ENCODE results near the gene MIOS.
"Not testable (repeated sequence)": the region's sequence is repeated elsewhere in the genome, so short reads cannot be mapped to it uniquely, and the experiment has no call there.

Gene MIOS

DNA sequence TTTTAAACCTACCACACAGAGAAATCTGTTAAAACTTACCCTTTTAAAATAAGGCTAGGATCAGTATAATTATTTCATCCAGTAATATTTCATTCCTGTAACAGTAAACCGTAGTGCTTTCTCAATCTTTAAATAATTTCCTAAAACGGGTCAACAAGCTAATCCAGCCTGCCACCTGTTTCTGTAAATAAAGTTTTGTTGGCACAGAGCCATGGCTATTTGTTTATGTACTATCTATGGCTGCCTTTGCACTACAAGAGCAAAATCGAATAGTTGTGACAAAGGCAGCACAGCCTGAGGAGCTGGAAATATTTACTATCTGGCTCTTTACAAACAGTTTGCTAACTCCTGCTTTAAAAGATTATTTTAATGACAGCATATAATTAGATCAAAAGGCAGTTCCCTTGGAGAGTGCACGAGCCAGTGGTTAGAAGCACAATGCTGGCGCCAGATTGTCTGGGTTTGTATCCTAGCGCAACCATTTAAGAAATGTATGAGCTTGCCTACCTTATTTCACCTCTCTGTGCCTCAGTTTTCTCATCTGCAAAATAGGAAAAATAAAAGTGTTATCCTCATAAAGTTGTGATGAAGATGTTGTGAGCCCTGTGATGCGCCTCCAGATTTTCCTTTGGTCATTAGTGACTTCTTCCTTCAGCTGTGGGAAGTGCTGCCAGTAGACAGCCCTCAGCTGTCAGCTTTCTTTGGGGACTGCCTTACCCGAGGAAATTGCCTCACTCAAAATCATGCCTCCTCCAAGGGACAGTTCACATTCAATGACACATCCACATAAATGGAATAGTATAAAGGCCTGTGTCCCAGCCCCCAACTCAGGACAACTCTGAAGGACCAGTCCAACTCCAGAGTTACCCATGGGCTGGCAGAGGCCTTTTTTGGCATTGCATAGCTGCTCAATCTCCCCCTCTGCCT is 11.8 kb upstream of the MIOS start:
- no peak for DNase-seq (ENCODE audit: low read depth)

DNA sequence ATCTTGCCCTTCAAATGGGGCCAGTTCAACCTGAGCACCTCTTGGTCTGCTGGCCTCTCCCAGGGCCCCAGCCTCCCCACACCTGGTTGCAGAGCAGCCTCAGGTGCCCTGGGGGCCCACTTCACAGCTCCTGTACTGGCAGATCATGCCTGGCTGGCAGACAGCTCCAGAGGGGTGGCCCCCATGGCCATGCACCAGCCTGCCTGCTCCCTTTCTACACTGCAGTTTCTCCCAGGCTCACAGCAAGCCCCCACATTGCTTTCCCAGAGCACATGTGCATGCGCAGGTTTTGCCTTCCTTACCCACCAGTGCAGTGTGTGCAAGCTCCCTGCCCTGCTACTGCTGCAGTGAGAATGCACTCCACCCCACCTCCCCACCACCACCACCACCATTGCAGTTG is 9.8 kb upstream of the MIOS start:
- DNase-seq (ENCODE audit: low read depth) = no peak

DNA sequence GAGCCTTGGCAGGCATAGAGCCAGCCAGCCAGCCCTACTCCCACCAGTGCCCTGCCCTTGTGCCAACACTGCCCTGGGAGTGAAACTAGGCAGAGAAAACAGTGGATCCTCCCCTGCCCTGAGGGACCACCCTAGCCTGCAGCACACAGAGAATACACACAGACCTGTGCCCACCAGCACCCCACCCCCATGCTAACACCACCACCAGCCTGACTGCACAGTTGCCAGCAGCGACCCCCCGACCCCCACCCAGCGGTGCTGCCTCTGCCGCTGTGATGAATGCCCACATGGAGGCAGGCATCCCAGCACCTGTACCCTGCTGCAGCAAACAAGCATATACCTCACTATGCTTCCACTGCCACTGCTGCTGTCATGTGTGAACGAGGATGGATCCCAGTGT is 9.4 kb upstream of the MIOS start:
- no peak for DNase-seq (ENCODE audit: low read depth)

DNA sequence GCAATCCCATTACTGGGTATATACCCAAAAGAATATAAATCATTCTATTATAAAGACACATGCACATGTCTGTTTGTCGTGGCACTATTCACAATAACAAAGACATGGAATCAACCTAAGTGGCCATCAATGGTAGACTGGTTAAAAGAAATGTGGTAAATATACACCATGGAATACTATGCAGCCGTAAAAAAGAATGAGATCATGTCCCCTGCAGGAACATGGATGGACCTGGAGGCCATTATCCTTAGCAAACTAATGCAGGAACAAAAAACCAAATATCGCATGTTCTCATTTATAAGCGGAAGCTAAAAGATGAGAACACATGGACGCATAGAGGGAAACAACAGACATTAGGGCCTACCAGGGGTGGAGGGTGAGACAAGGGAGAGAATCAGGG is 5.1 kb upstream of the MIOS start:
- DNase-seq (ENCODE audit: low read depth) = not testable (repeated sequence)

DNA sequence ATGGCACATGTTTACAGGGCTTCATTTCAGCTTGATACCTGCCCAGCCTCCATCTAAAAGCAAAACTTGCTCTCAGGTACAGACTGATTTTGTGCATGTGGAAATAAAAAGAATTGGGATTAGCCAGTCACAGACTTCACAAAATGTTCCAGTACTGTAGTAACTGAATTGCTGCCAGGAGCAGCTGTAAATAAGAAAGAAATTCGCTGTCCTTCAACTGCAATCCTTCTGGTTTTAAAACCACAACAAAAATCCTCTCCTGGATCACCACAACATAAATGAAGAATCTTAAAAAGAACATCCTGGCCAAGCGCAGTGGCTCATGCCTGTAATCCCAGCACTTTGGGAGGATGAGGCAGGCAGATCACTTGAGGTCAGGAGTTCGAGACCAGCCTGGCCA is 3.9 kb upstream of the MIOS start:
- no peak for DNase-seq (ENCODE audit: low read depth)

DNA sequence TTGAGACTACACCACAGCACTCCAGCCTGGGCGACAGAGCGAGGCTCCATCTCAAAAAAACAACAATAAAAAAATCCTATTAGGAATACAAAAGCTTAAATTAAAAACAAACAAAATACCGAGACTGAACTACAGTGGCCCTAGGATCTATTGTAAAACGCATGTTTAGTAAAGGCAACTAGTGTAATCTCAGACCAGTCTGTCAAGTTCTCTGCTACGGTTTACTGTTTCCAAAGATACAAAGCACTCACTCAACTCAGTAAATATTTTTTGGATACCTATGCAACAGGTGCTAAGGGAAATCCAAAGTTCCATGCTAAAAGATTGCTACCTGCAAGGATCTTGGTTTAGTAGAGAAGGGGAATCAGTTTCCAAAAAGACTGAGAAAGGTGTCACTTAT is 3.4 kb upstream of the MIOS start:
- no peak for DNase-seq (ENCODE audit: low read depth)

DNA sequence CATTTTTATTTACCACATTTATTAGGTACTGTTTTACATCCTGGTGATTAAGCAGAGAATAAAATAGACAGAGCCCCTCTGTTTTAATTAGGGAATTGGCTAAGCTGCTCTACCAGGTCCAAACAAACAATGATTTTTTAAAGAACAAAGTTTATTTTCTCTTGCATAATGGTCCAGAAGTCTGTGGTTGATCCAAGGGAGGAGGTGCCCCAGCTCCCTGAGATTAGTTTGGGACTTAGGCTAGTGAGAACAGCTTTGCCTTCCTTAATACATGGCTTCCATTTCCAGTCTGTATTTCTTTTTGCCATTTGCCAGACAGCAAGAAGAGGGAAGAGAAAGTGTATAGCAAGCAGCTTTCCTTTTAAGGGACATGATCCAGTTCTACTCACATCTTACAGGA is 2.9 kb upstream of the MIOS start:
- DNase-seq (ENCODE audit: low read depth) = no peak

DNA sequence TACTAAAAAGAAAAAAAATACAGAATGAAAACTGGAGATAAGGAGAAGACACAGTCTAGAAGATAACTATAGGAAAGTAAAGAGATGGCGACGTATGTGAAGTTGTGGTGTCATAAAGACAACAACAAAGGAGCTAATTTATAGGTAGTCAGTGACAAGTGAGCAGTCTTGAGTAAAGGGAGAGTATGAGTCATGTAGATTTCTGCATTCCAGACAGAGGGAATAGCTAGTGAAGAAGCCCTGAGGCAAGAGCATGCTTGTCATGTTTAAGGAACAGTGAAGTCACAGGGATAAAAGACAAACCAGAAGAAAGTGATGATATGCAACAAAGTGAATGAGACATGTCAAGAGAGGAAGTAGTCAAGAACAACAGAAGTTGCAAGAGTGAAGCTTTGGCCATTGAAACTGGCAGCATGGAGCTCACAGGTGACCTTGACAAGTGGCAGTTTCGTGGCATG is 2.3 kb upstream of the MIOS start:
- DNase-seq (ENCODE audit: low read depth) = no peak

DNA sequence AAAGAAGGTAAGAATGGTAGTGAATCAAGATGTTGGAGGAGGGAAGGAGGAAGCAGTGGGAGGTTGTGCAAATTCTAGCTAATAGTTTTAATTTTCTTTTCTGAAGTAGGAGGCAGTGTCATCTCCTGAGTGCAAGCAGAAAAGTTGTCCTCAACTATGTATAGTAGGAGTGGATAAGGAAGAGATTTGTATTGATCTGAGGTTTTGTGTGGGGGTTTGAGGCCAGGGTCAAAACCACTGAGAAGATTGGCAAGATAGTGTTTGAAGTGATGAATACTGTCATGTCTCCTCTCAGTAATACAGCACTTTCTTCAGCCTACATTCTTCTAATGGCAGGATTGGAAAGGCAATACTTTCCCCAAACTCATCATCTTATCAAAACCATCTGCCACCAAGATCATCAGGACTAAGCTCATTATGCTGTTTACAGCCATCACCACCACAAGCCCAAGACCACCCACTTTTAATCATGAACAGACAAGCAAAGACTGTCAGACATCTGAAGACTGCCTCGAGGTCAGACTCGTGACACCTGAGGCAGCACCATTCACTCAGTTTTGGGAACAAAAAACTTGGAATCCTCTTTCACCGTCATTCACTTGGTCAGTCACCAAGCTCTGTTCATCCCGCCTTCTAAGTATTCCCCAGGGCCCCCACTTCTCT is 1.5 kb upstream of the MIOS start:
- DNase-seq (ENCODE audit: low read depth) = no peak

DNA sequence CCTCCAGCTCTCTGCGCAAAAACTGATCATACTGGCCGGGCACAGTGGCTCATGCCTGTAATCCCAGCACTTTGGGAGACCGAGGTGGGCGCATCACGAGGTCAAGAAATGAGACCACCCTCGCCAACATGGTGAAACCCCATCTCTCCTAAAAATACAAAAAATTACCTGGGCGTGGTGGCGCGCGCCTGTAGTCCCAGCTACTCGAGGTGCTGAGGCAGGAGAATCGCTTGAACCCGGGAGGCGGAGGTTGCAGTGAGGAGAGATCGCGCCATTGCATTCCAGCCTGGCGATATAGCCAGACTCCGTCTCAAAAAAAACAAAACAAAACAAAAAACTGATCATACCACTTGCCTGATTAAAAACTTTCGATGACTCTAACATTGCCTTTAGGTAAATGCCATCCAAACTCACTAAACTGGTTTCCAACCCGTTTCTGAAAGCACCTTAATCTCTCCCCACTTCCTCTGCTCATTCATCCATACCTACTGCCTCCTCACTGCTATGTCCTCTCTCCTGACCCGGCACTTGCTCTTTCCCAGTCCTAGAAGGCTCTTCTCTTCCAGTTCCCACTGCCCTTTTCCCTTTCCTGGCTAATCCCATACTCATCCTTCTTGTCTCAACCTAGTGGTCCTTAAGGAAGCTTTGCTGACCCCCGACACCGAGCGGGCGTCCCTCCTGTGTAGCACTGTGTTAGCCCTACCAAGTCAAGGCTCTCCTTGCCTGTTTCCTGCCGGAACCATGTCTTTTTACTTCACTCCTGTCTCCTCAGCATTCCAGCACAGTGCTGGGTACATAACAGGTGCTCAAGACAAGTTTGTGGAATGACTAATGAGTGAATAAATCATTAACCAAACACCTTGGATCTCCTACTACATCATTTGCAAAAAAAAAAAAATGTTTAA is 686 bp upstream of the MIOS start:
- no peak for DNase-seq (ENCODE audit: low read depth)

DNA sequence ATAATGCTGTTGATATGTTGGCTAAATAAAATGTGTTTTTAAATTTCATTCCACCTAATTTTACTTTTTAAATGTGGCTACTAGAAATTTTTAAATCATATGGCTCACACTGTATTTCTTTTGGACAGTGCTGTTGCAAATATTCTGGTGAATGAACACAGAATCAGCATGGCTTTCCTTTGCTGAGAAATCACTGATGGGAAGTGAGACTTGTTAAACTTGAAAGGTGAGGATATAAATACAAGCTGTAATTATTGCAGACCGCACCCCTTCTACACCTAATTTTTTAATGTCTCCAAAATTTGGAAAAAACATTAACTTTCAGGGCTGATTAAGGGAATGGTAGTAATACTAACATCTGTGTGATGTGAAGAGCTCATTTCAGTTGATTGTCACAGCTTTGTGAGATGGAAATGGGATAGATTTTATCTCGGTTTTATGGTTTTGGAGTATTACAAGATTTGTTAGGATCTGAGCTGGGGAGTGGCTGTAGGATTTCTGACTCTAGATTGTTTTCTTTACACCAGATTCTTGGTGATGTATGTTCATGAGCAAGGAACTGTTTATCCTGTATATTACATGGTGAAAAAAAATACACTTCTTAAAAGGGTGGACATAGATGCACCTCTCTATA is 1.3 kb downstream of the MIOS start:
- DNase-seq (ENCODE audit: low read depth) = no peak

DNA sequence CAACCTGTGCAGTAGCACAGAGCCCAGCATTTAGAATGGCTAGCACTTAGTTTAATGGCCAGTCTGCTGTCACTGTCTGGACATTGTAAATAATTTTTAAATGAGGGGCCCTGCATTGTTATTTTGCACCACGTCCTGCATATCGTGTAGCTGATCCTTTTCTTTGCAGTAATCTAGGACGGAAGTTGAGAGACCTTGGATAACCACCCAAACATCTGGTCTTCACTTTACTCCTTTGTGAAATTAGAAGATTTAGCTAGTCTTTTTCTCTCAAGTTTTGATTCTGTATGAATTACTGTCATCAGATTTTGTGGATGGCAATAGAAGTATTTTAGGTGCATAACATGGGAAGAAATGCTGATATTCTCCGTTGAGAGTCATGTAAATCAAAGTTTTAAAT is 1.9 kb downstream of the MIOS start:
- DNase-seq (ENCODE audit: low read depth) = no peak

DNA sequence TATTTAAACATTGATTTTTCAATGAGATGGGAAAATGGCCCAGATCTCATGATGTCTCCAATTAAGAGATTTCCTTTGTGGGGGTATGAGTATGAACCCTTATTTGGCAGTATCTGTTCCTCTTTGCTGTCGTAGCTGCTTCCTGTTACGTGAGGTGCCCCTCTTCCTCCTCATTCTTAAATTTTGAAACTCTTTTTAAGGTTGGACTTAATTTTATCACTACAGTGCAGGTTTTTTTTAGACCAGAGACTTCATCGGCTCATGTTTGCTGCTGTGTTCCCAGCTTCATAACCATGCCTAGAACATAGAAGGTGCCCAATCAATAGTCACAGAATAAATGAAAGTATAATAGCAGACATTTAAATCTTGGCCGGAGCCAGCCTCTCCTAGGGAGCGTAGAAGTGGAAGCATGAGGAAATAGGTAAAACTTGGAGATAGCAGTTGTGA is 2.4 kb downstream of the MIOS start:
- no peak for DNase-seq (ENCODE audit: low read depth)

DNA sequence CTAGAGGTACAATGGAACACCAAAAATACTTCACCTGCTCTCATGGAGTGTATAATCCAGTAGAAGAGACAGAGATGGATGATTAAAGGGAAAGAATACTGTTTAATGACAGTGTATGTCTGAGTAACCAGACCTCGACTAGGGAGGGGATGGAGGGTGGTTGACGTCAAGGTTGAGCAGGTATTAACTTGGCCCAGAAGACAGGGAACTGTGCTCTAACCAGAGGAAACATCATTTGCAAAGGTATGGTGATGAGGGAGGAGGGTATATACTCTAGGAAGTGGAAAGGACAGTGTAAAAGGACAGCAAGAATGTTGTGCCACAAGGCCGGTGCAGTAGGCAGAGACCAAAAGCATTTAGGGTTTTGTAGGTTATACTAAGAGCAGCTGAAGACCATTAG is 2.9 kb downstream of the MIOS start:
- DNase-seq (ENCODE audit: low read depth) = no peak

DNA sequence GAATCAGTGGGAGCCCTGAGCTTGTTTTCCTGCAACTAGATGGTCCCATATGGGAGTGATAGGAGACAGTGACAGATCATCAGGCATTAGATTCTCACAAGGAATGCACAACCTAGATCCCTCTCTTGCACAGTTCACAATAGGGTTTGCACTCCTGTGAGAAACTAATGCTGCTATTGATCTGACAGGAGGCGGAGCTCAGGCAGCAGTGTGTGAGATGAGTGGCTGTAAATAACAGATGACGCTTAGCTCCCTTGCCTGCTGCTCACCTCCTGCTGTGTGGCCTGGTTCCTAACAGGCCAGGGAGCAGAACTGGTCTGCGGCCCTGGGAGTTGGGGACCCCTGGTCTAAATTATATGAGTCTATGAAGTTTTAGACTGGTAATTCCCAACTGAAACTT is 3.9 kb downstream of the MIOS start:
- no peak for DNase-seq (ENCODE audit: low read depth)

DNA sequence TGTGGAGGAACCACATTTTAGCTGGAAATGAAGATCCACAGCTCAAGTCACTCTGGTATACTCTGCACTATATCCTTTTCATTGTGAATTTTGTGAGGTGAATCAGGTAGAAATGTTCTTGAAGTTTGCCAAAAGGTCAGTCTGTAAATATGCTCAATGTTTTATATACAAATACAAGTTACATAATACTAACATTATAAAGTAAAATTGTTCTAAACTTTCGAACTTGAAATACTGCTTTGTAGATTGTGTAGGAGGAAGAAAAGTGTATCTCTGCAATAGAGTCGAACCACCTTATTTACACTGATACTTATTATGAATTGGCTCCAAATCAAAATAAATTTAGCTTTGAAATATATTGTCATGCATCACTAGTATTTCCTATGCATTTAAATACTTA is 7.0 kb downstream of the MIOS start:
- no peak for DNase-seq (ENCODE audit: low read depth)

DNA sequence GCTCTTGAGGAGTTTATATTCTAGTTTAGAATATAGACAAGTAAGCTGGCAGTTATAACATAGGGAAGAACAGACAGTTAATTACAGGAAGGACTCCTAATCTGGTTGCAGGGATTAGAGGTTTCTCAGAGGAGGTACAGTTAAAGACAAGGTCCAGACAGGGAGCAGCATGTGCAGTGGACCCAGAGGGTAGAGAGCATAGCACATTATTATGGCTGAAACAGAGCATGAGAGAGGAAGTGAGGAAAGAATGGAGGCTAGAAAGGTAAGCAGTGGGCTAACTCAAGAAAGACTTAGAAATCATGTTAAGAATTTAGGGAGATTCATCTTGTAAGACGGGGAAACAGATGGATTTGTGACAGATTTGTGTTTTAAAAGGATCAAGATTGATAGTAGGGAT is 9.7 kb downstream of the MIOS start:
- no peak for DNase-seq (ENCODE audit: low read depth)

DNA sequence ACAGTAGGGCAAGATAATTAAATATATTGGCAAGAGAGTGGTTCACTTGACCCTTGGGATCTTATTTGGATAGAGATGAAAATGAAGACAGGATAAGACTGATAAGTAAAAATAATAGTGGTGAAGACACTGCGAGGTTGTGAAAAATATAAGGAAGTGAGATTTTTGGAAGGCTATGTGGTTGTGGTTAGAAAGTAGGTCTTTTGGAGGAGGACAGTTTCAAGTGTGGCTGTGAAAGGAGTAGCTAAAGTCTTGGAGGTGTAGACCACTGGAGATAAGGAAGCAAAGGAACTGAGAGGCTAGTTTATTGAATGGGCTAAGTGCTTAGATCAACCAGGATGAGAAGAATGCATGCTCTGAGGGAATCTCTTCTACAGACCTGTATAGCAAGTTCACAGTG is 11.2 kb downstream of the MIOS start:
- DNase-seq (ENCODE audit: low read depth) = no peak

DNA sequence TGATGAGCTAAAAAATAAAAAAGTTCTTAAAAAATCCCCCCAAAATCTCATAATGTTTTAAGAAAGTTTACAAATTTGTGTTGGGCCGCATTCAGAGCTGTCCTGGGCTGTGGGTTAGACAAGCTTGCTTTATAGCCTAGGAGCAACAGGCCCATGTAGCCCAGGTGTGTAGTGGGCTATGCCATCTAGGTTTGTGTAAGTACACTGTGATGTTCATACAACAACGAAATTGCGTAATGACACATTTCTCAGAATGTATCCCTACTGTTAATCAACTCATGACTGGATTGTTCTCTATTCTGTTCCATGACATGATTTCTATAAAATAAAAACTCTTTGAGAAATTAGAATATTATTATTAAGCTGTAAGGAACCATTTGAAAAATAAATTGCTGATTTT is 13.0 kb downstream of the MIOS start:
- no peak for DNase-seq (ENCODE audit: low read depth)

DNA sequence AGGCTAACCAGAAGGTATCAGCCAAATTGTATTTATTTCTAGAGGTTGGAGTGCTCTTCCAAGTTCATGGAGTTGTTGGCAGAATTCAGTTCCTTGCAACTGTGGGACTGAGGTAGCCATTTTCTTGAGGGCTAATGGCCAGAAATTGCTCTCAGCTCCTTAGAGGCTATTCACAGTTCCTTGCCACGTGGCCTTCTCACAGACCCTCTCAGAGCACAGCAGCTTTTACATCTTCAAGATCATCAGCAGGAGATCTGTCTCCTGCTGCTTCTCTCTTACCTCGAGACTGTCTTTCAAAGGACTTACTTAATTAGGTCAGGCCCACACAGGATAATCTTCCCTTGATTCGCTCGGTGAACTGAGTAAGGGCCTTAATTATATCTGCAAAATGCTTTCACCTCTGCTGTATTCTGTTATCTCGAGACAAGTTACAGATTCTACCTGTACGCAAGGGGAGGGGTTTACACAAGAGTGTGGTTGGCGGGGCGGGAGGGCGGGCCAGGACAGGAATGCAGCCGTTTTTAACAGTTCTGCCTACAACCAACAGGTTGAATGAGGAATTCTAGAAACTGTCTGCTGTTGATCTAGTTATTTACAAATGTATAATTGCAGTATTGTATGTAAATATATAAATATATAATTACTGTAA is 15.0 kb downstream of the MIOS start:
- DNase-seq (ENCODE audit: low read depth) = no peak

DNA sequence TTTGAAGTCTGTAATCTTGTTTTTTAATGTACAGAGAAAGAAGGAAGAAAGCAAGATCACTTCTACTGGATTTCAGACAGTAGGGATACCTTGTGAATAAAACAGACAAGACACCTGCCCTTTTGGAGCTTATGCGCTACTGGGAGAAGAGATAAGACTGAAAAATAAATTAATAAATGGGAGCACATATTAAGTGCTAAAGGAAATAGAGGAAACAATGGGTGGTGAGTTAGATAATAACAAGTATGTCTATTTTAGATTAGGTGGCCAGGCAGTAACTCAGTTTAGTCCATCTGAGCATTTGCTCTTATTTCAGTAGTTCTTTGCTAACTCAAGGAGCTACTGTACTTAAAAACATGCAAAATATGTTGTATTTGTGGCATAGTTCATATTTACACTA is 15.9 kb downstream of the MIOS start:
- no peak for DNase-seq (ENCODE audit: low read depth)

DNA sequence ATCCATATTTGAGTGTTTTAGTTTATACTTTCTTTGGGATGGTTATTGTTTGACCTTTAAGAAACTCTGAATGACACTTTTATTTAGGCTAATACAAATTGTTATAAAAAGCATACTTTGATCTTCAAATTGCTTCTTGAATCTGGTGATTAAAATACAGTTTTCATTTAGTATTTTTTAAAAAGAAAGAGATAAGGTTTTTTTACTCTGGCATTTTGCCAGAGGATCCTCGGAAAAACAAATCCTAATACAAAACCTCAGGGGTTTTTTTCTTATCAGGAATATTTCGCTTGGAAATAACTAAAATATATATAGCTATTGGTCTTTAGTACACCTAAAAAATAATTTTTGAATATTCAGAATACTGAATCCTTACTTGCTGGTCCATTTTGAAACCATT is 17.0 kb downstream of the MIOS start:
- no peak for DNase-seq (ENCODE audit: low read depth)

All from T-helper 22 cell (primary cell).